Endodermal cell (in vitro differentiated cells): ENCODE results near the gene MTURN. TPM values are rescaled to one million over a fixed set of nuclear protein-coding genes. Genes with fewer than 3 reads are reported as not detected.
"Not testable (repeated sequence)": the region's sequence is repeated elsewhere in the genome, so short reads cannot be mapped to it uniquely, and the experiment has no call there.

Source experiments
- DNase-seq: peaks from one replicate; pipeline ENCODE4 v3.0.0-alpha.2; 2017
- H3K27ac ChIP-seq: 2 replicates; pipeline ENCODE4 v1.5.1; 2013; ENCODE audit warnings: mild to moderate bottlenecking, low read depth, low read length, moderate library complexity
- H3K27me3 ChIP-seq: 2 replicates; pipeline ENCODE4 v1.6.1; 2013; ENCODE audit warnings: mild to moderate bottlenecking, low read length, moderate library complexity; ENCODE audit not compliant: insufficient read depth, control insufficient read depth, poor library complexity, severe bottlenecking
- H3K36me3 ChIP-seq: 2 replicates; pipeline ENCODE4 v1.7.0; 2013; ENCODE audit warnings: mild to moderate bottlenecking, low read length, moderate library complexity; ENCODE audit not compliant: control insufficient read depth, insufficient read depth
- H3K4me1 ChIP-seq: one replicate; pipeline ENCODE4 v1.7.0; 2013; ENCODE audit warnings: low read length; ENCODE audit not compliant: control insufficient read depth, insufficient read depth
- H3K4me3 ChIP-seq: 2 replicates; pipeline ENCODE4 v1.5.1; 2013; ENCODE audit warnings: mild to moderate bottlenecking, low read length, moderate library complexity
- H3K9ac ChIP-seq: 2 replicates; pipeline ENCODE4 v1.6.1; 2013; ENCODE audit warnings: mild to moderate bottlenecking, low read length, moderate library complexity; ENCODE audit not compliant: poor library complexity, severe bottlenecking; ENCODE audit errors: extremely low read depth
- H3K9me3 ChIP-seq: 2 replicates; pipeline ENCODE4 v1.6.1; 2013; ENCODE audit warnings: mild to moderate bottlenecking, low read length, moderate library complexity; ENCODE audit not compliant: control insufficient read depth
- H3K27ac Mint-ChIP-seq: 2 replicates; pipeline ENCODE4 v1.8.0; 2020; ENCODE audit warnings: mixed read lengths
- H3K27me3 Mint-ChIP-seq: 2 replicates; pipeline ENCODE4 v1.8.0; 2021; ENCODE audit warnings: mild to moderate bottlenecking, mixed read lengths; ENCODE audit not compliant: insufficient read depth
- H3K36me3 Mint-ChIP-seq: 2 replicates; pipeline ENCODE4 v1.8.0; 2020; ENCODE audit warnings: low read depth, mixed read lengths
- H3K4me1 Mint-ChIP-seq: 2 replicates; pipeline ENCODE4 v1.8.0; 2020; ENCODE audit warnings: mixed read lengths
- H3K4me3 Mint-ChIP-seq: 2 replicates; pipeline ENCODE4 v1.8.0; 2020; ENCODE audit warnings: mild to moderate bottlenecking, moderate library complexity, mixed read lengths
- H3K9me3 Mint-ChIP-seq: 2 replicates; pipeline ENCODE4 v1.8.0; 2020; ENCODE audit warnings: mild to moderate bottlenecking, mixed read lengths
- WGBS, 2 experiments: methylation state at CpG; one replicate each; pipeline versions ENCODE4 v1.1.5 to v1.1.7; 2013; ENCODE audit warnings: missing lambda C conversion rate in 2 of 2, mixed read lengths in 1 of 2; ENCODE audit not compliant: insufficient coverage in 1 of 2, insufficient read length in 1 of 2; 5-methylcytosine and 5-hydroxymethylcytosine counted together
- total RNA-seq, 2 donors: library from RNA; stranded (reverse); fragmentation: NEBNext Ultra II Directional in 1 of 2; extraction: Animal tissue kit (Norgen Biotek cat#: 25700) in 1 of 2; gene quantifications; 2 replicates in 1 of 2; 3 replicates in 1 of 2; pipeline ENCODE4 v1.2.1, GENCODE V29; 2021
- TF ChIP-seq, protein P1 (sequence below): fragments of 200-600 bp; sonication (generic); conservative IDR thresholded peaks from 2 replicates; pipeline ENCODE4 v1.5.0; 2021; ENCODE audit warnings: antibody characterized with exemption, mild to moderate bottlenecking

Gene MTURN
- total RNA-seq, 2 donors from 2014 or later = 11.2 to 12.1 TPM

GRCh38 chr7:30091987-30092386 lies 42.8 kb upstream of the MTURN start:
- Histone ChIP-seq H3K27me3 (no peaks in the 10 kb centered on the region), H3K9me3 (no peaks in the 10 kb centered on the region), H3K4me1 (no peaks in the 10 kb centered on the region), H3K4me3 (no peak overlapping the region), H3K9ac (no peak overlapping the region), H3K36me3 (peaks cover 10% of the 10 kb centered on the region), H3K27ac (no peak overlapping the region)
- H3K27ac Mint-ChIP-seq = no peak overlapping the region
- WGBS, 2 experiments = 92 to 100% methylated on average over 3 to 5 of the region's 5 CpGs
- no peak overlapping the region for H3K4me3 Mint-ChIP-seq
- H3K36me3 Mint-ChIP-seq = peaks cover 26% of the 10 kb centered on the region
- H3K9me3 Mint-ChIP-seq = peaks cover 25% of the 10 kb centered on the region
- H3K4me1 Mint-ChIP-seq = no peaks in the 10 kb centered on the region
- TF ChIP-seq, protein P1, sequence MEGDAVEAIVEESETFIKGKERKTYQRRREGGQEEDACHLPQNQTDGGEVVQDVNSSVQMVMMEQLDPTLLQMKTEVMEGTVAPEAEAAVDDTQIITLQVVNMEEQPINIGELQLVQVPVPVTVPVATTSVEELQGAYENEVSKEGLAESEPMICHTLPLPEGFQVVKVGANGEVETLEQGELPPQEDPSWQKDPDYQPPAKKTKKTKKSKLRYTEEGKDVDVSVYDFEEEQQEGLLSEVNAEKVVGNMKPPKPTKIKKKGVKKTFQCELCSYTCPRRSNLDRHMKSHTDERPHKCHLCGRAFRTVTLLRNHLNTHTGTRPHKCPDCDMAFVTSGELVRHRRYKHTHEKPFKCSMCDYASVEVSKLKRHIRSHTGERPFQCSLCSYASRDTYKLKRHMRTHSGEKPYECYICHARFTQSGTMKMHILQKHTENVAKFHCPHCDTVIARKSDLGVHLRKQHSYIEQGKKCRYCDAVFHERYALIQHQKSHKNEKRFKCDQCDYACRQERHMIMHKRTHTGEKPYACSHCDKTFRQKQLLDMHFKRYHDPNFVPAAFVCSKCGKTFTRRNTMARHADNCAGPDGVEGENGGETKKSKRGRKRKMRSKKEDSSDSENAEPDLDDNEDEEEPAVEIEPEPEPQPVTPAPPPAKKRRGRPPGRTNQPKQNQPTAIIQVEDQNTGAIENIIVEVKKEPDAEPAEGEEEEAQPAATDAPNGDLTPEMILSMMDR = no peak
- no peaks in the 10 kb centered on the region for H3K27me3 Mint-ChIP-seq
- no peak for DNase-seq

GRCh38 chr7:30093420-30093952 lies 41.3 kb upstream of the MTURN start:
- no peak overlapping the region for H3K27ac ChIP-seq
- peaks cover 40% of the 10 kb centered on the region for H3K9me3 Mint-ChIP-seq
- peaks cover 10% of the 10 kb centered on the region for H3K36me3 ChIP-seq
- no peak overlapping the region for H3K9ac ChIP-seq
- H3K27ac Mint-ChIP-seq = no peak overlapping the region
- no peaks in the 10 kb centered on the region for H3K27me3 Mint-ChIP-seq
- H3K36me3 Mint-ChIP-seq = peaks cover 37% of the 10 kb centered on the region
- TF ChIP-seq, protein P1 = no peak
- DNase-seq = no peak
- no peaks in the 10 kb centered on the region for H3K4me1 Mint-ChIP-seq
- no peaks in the 10 kb centered on the region for H3K4me1 ChIP-seq
- peaks cover 7% of the 10 kb centered on the region for H3K9me3 ChIP-seq
- no peak overlapping the region for H3K4me3 Mint-ChIP-seq
- no peak overlapping the region for H3K4me3 ChIP-seq
- H3K27me3 ChIP-seq = no peaks in the 10 kb centered on the region
- WGBS, 2 experiments = 93 to 100% methylated on average over 3 to 5 of the region's 5 CpGs

- WGBS, 2 experiments = 94 to 95% methylated on average over 11 to 21 of the region's 21 CpGs
- not testable (repeated sequence) for H3K4me1 ChIP-seq, H3K27ac Mint-ChIP-seq, H3K4me3 Mint-ChIP-seq, H3K9ac ChIP-seq, H3K27ac ChIP-seq, DNase-seq, H3K27me3 ChIP-seq, H3K27me3 Mint-ChIP-seq, H3K4me3 ChIP-seq, H3K4me1 Mint-ChIP-seq
- peaks cover 21% of the 10 kb centered on the region for H3K36me3 ChIP-seq
- H3K9me3 Mint-ChIP-seq = peaks cover 66% of the 10 kb centered on the region
- peaks cover 47% of the 10 kb centered on the region for H3K9me3 ChIP-seq
- peaks cover 57% of the 10 kb centered on the region for H3K36me3 Mint-ChIP-seq
Measured at GRCh38 chr7:30098599-30098998, 36.2 kb upstream of the MTURN start.

DNA sequence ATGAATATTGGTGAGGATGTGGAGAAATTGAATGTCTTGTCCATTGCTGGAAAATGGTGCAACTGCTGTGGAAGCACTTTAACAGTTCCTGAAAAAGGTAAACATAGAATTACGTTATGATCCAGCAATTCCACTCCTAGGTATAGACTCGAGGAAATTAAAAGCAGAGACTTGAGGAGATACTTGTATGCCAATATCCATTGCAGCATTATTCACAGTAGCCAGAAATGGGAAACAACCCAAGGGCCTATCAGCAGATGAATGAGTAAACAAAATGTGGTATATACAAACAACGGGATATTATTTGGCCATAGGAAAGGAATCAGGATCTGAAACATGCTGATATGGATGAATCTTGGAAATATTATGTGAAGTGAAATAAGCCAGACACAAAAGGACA lies 32.5 kb upstream of the MTURN start:
- Mint-ChIP-seq H3K27ac (no peak overlapping the region), H3K27me3 (no peaks in the 10 kb centered on the region), H3K9me3 (peaks cover 37% of the 10 kb centered on the region), H3K36me3 (peaks cover 32% of the 10 kb centered on the region), H3K4me3 (no peak overlapping the region), H3K4me1 (no peaks in the 10 kb centered on the region)
- 92 to 97% methylated on average over 3 of the region's 3 CpGs for WGBS, 2 experiments
- peaks cover 17% of the 10 kb centered on the region for H3K36me3 ChIP-seq
- H3K4me3 ChIP-seq = no peak overlapping the region
- no peak for DNase-seq
- H3K27me3 ChIP-seq = no peaks in the 10 kb centered on the region
- peaks cover 47% of the 10 kb centered on the region for H3K9me3 ChIP-seq
- no peak overlapping the region for H3K9ac ChIP-seq
- TF ChIP-seq, protein P1 = no peak
- H3K27ac ChIP-seq = no peak overlapping the region
- no peaks in the 10 kb centered on the region for H3K4me1 ChIP-seq
